Raji (cell line): ENCODE data around the gene FCER1G.

Experiments
- POLR2A ChIP-seq: IDR thresholded peaks from 2 replicates; pipeline ENCODE4 v1.6.1; 2011; ENCODE audit warnings: low read depth, low read length, control low read depth; ENCODE audit not compliant: insufficient read depth

FCER1G gene

GRCh38 chr1:161233102-161233501 is 18.0 kb downstream of the FCER1G start:
- no peak for TF ChIP-seq POLR2A

GRCh38 chr1:161235957-161236775 is 21.1 kb downstream of the FCER1G start:
- no peak for TF ChIP-seq POLR2A

GRCh38 chr1:161238039-161238473 is 23.0 kb downstream of the FCER1G start, which contains the start of gene NR1I3:
Gene NR1I3, minus strand, starts transcription at chr1:161238203. Its CDS starts 1,638 bp downstream, at chr1:161236565.
- TF ChIP-seq POLR2A: no peak

- TF ChIP-seq POLR2A: no peak
Measured at GRCh38 chr1:161241682-161242081, 26.6 kb downstream of the FCER1G start.

GRCh38 chr1:161242313-161242712 is 27.2 kb downstream of the FCER1G start:
- TF ChIP-seq POLR2A: no peak

GRCh38 chr1:161244888-161245287 is 29.8 kb downstream of the FCER1G start:
- TF ChIP-seq POLR2A: no peak

GRCh38 chr1:161250829-161251228 is 35.7 kb downstream of the FCER1G start:
- no peak for TF ChIP-seq POLR2A

- no peak for TF ChIP-seq POLR2A
Measured at GRCh38 chr1:161251579-161251978, 36.5 kb downstream of the FCER1G start.

- TF ChIP-seq POLR2A: no peak
Measured at GRCh38 chr1:161258439-161259344, 43.6 kb downstream of the FCER1G start, which contains the start of gene PCP4L1. Gene PCP4L1, plus strand, starts transcription at chr1:161258745. Its CDS starts 230 bp downstream, at chr1:161258975.

GRCh38 chr1:161259345-161259702 is 44.2 kb downstream of the FCER1G start:
- TF ChIP-seq POLR2A: no peak

GRCh38 chr1:161259765-161260164 is 44.7 kb downstream of the FCER1G start:
- TF ChIP-seq POLR2A: no peak

GRCh38 chr1:161260376-161261260 is 45.5 kb downstream of the FCER1G start:
- no peak for TF ChIP-seq POLR2A

- TF ChIP-seq POLR2A: no peak
Measured at GRCh38 chr1:161261261-161262235, 46.5 kb downstream of the FCER1G start.

- no peak for TF ChIP-seq POLR2A
Measured at GRCh38 chr1:161265305-161265704, 50.2 kb downstream of the FCER1G start.

GRCh38 chr1:161266202-161266601 is 51.1 kb downstream of the FCER1G start:
- no peak for TF ChIP-seq POLR2A
